Endothelial cell of umbilical vein (primary cell): Measurements from ENCODE around the gene CACNA1B. TPM values are rescaled to one million over a fixed set of nuclear protein-coding genes. Genes with fewer than 3 reads are reported as not detected.

ENCODE experiments used
- BruUV-seq: library from RNA; stranded (reverse); fragments of 400-500 nt; replicated peaks from 2 replicates; lab custom pipeline; 2021; lab: Mats Ljungman, UMichigan
- CTCF ChIA-PET: fragments of 300-600, 350-600 bp; sonication (Branson Sonifier 250); formaldehyde crosslinking; loops from one replicate; lab custom pipeline; 2021; ENCODE audit warnings: antibody characterized with exemption, inconsistent platforms; lab: Charles Lee
- POLR2A ChIA-PET: fragments of 300-600, 350-600 bp; sonication (Branson Sonifier 250); formaldehyde crosslinking; loops from one replicate; lab custom pipeline; 2021; ENCODE audit warnings: antibody characterized with exemption, inconsistent platforms; lab: Charles Lee
- DNase-seq: peaks from one replicate; pipeline ENCODE4 v3.0.0-alpha.2; 2011; ENCODE audit warnings: low read depth, low spot score
- FAIRE-seq: peaks from 2 replicates; lab custom pipeline; 2011; peaks lifted over from hg19 to GRCh38; lab: Jason Lieb, UNC
- H2AFZ ChIP-seq: 2 replicates; pipeline ENCODE4 v1.6.0; 2012; ENCODE audit warnings: low read depth, low read length, control low read depth, inconsistent platforms
- H3K27ac ChIP-seq: 2 replicates; pipeline ENCODE4 v1.5.1; 2011; ENCODE audit warnings: low read depth, mild to moderate bottlenecking, control low read depth, low read length, moderate library complexity; ENCODE audit not compliant: insufficient read depth
- H3K27me3 ChIP-seq, 2 experiments: 2 replicates each; pipeline versions ENCODE4 v1.6.0 to v1.6.1; 2011; ENCODE audit warnings: low read length in 2 of 2, mixed read lengths in 1 of 2; ENCODE audit not compliant: control insufficient read depth in 2 of 2, insufficient read depth in 2 of 2
- H3K36me3 ChIP-seq, 2 experiments: 2 replicates in 1 of 2; 3 replicates in 1 of 2; pipeline ENCODE4 v1.5.1; 2011; ENCODE audit warnings: low read length in 2 of 2, mild to moderate bottlenecking in 1 of 2, moderate library complexity in 1 of 2; ENCODE audit not compliant: control insufficient read depth in 2 of 2, insufficient read depth in 2 of 2; ENCODE audit errors: extremely low read depth in 1 of 2
- H3K4me1 ChIP-seq: 3 replicates; pipeline ENCODE4 v1.5.1; 2011; ENCODE audit warnings: mild to moderate bottlenecking, low read length; ENCODE audit not compliant: control insufficient read depth, insufficient read depth; ENCODE audit errors: extremely low read depth
- H3K4me2 ChIP-seq: 2 replicates; pipeline ENCODE4 v1.6.1; 2011; ENCODE audit warnings: low read length, control low read depth, mixed read lengths; ENCODE audit not compliant: insufficient read depth
- H3K4me3 ChIP-seq, 3 experiments: fragments of 200-600 bp in 1 of 3; sonication (generic), shearing (Covaris generic) in 1 of 3; replicated peaks in 1 of 3; 2 replicates each; pipeline ENCODE4 v1.5.1; 2011 to 2016; ENCODE audit warnings: control low read depth in 3 of 3, low read length in 3 of 3, mild to moderate bottlenecking in 2 of 3, inconsistent platforms in 1 of 3, low read depth in 1 of 3, moderate library complexity in 1 of 3; ENCODE audit not compliant: insufficient read depth in 1 of 3
- H3K79me2 ChIP-seq: 2 replicates; pipeline ENCODE4 v1.6.0; 2012; ENCODE audit warnings: low read length, inconsistent platforms; ENCODE audit not compliant: control insufficient read depth, insufficient read depth
- H3K9ac ChIP-seq: replicated peaks from 2 replicates; pipeline ENCODE3; 2011; ENCODE audit warnings: low read length, control low read depth; ENCODE audit not compliant: insufficient read depth; ENCODE audit errors: extremely low read depth
- H3K9me1 ChIP-seq: replicated peaks from 3 replicates; pipeline ENCODE4 v1.6.0; 2011; ENCODE audit warnings: mild to moderate bottlenecking, low read length; ENCODE audit not compliant: control insufficient read depth, insufficient read depth; ENCODE audit errors: extremely low read depth
- H3K9me3 ChIP-seq: replicated peaks from 2 replicates; pipeline ENCODE4 v1.5.1; 2012; ENCODE audit warnings: low read length, inconsistent platforms; ENCODE audit not compliant: control insufficient read depth, insufficient read depth
- H4K20me1 ChIP-seq: replicated peaks from 2 replicates; pipeline ENCODE3; 2011; ENCODE audit warnings: mild to moderate bottlenecking, low read length; ENCODE audit not compliant: control insufficient read depth, insufficient read depth; ENCODE audit errors: extremely low read depth
- CTCF ChIP-seq, 2 donors: IDR thresholded peaks; 1 replicate in 1 of 2; 2 replicates in 1 of 2; pipeline ENCODE4 v1.5.1; 2011; ENCODE audit warnings: low read length in 2 of 2, mild to moderate bottlenecking in 2 of 2, moderate library complexity in 2 of 2, control low read depth in 1 of 2, inconsistent platforms in 1 of 2, low read depth in 1 of 2; ENCODE audit not compliant: insufficient read depth in 1 of 2; ENCODE audit errors: extremely low read depth in 1 of 2
- EZH2 ChIP-seq: IDR thresholded peaks from 2 replicates; pipeline ENCODE4 v1.6.1; 2012; ENCODE audit warnings: borderline replicate concordance, low read depth, mild to moderate bottlenecking, moderate library complexity, low read length, inconsistent platforms; ENCODE audit not compliant: severe bottlenecking
- FOS ChIP-seq: IDR thresholded peaks from 2 replicates; pipeline ENCODE4 v1.6.1; 2011; ENCODE audit warnings: mild to moderate bottlenecking, low read length, moderate library complexity, borderline replicate concordance; ENCODE audit not compliant: insufficient read depth
- GATA2 ChIP-seq: IDR thresholded peaks from 2 replicates; pipeline ENCODE4 v1.7.0; 2011; ENCODE audit warnings: low read depth, mild to moderate bottlenecking, moderate library complexity, mixed read lengths, low read length; ENCODE audit not compliant: insufficient read length, insufficient read depth
- JUN ChIP-seq: IDR thresholded peaks from 2 replicates; pipeline ENCODE4 v1.6.1; 2011; ENCODE audit warnings: borderline replicate concordance, low read depth; ENCODE audit not compliant: insufficient read length, insufficient read depth
- MAX ChIP-seq: IDR thresholded peaks from 2 replicates; pipeline ENCODE4 v1.6.1; 2011; ENCODE audit not compliant: insufficient read depth, insufficient read length
- MYC ChIP-seq: IDR thresholded peaks from one replicate; pipeline ENCODE4 v1.6.1; 2011; ENCODE audit warnings: mild to moderate bottlenecking, low read depth, low read length
- POLR2A ChIP-seq: IDR thresholded peaks from 2 replicates; pipeline ENCODE4 v1.6.1; 2012; ENCODE audit warnings: low read depth, mild to moderate bottlenecking, control low read depth, low read length
- POLR2AphosphoS5 ChIP-seq: IDR thresholded peaks from 2 replicates; pipeline ENCODE4 v1.6.1; 2012; ENCODE audit warnings: low read depth, mild to moderate bottlenecking, control low read depth, low read length, moderate library complexity; ENCODE audit not compliant: insufficient read depth
- dilution Hi-C: fragments of 300-500 bp; cut with MboI; formaldehyde crosslinking; loops from one replicate; pipeline ENCODE4 v1.15.0; 2019; ENCODE audit warnings: low sequenced_read_pairs; ENCODE audit not compliant: extremely low pct_ligation_motif_present
- intact Hi-C: fragments of 100-400 bp; cut with micrococcal nuclease; formaldehyde crosslinking; loops from one replicate; pipeline ENCODE4 v1.10.0; 2022
- polyA plus RNA-seq, 4 experiments: library from polyadenylated mRNA; depleted of rRNA in 3 of 4; stranded (reverse) in 3 of 4; unstranded in 1 of 4; fragments of >200 nt; gene quantifications; 2 replicates each; pipeline versions ENCODE4 v1.2.1 to v1.2.3, GENCODE V29; 2011 to 2012; ENCODE audit warnings: missing spikeins in 1 of 4
- total RNA-seq: library from RNA; stranded (reverse); gene quantifications from 2 replicates; pipeline ENCODE4 v1.2.3, GENCODE V29; 2021

The CACNA1B gene
- total and polyA plus RNA-seq, 2 donors (not counting 3 experiments of a cell fraction or from before 2014, with no cell fraction given), result 0.11 to 0.41 TPM

- CTCF ChIA-PET, result no interaction called here
- dilution Hi-C loops, result no loop called here
- FAIRE-seq (no peak), DNase-seq (no peak)
- no TSS peak for BruUV-seq
- H3K4me3 ChIP-seq, result no peak overlapping the region
- no peaks in the 10 kb centered on the region for H3K9me1 ChIP-seq
- no peaks in the 10 kb centered on the region for H4K20me1 ChIP-seq
- H3K36me3 ChIP-seq, result no peaks in the 10 kb centered on the region
- no peaks in the 10 kb centered on the region for H3K27me3 ChIP-seq
- no peak overlapping the region for H2AFZ ChIP-seq
- H3K4me2 ChIP-seq, result no peak overlapping the region
- no peak overlapping the region for H3K27ac ChIP-seq
- POLR2A ChIA-PET, result no interaction called here
- H3K9me3 ChIP-seq, result no peaks in the 10 kb centered on the region
- intact Hi-C loops, result no loop called here
- TF ChIP-seq GATA2, result no peak
- no peak for TF ChIP-seq MYC
- no peak for TF ChIP-seq POLR2A
- no peak for TF ChIP-seq MAX
- no peak for TF ChIP-seq FOS
- no peak for TF ChIP-seq POLR2AphosphoS5
- H3K4me1 ChIP-seq, result no peaks in the 10 kb centered on the region
- H3K79me2 ChIP-seq, result no peaks in the 10 kb centered on the region
- no peak overlapping the region for H3K9ac ChIP-seq
These were observed 89.8 kb downstream of the CACNA1B start for GRCh38 chr9:137967280-137967953.

GRCh38 chr9:137968235-137968634 lies 90.7 kb downstream of the CACNA1B start:
- no peak for TF ChIP-seq GATA2
- no peak for TF ChIP-seq POLR2AphosphoS5
- no peak for TF ChIP-seq EZH2
- no peak for TF ChIP-seq MYC
- TF ChIP-seq MAX, result no peak
- TF ChIP-seq POLR2A, result no peak
- TF ChIP-seq FOS, result no peak
- no peak for TF ChIP-seq JUN
- no peak for TF ChIP-seq CTCF (IDR thresholded peaks at IDR 0.05; ENCODE audit: extremely low read depth in 1 of 2, insufficient read depth in 1 of 2, low read depth in 1 of 2, low read length in 2 of 2)
- no peaks in the 10 kb centered on the region for H3K9me1 ChIP-seq
- no peaks in the 10 kb centered on the region for H4K20me1 ChIP-seq
- no peak overlapping the region for H3K4me3 ChIP-seq
- no peak overlapping the region for H3K4me2 ChIP-seq
- no TSS peak for BruUV-seq
- no peak overlapping the region for H3K9ac ChIP-seq
- intact Hi-C loops (no loop called here), dilution Hi-C loops (no loop called here)
- H3K27ac ChIP-seq, result no peak overlapping the region
- no peaks in the 10 kb centered on the region for H3K9me3 ChIP-seq
- H3K27me3 ChIP-seq, result no peaks in the 10 kb centered on the region
- DNase-seq (no peak), FAIRE-seq (no peak)
- ChIA-PET POLR2A (no interaction called here), CTCF (no interaction called here)
- no peaks in the 10 kb centered on the region for H3K36me3 ChIP-seq
- no peaks in the 10 kb centered on the region for H3K79me2 ChIP-seq
- no peaks in the 10 kb centered on the region for H3K4me1 ChIP-seq
- no peak overlapping the region for H2AFZ ChIP-seq
